Dendritic cell treated with granulocyte-macrophage colony-stimulating factor and Interleukin-4, amounts not matched to agents 40 ng/mL and 50 ng/mL, for 4 days (primary cell): ENCODE data around the gene SDSL.

ENCODE experiments used
- H3K27ac Mint-ChIP-seq: one replicate; pipeline ENCODE4 v1.8.0; 2022; ENCODE audit warnings: mild to moderate bottlenecking, mixed read lengths
- H3K27me3 Mint-ChIP-seq: one replicate; pipeline ENCODE4 v1.8.0; 2022; ENCODE audit warnings: mild to moderate bottlenecking, mixed read lengths
- H3K36me3 Mint-ChIP-seq: one replicate; pipeline ENCODE4 v1.8.0; 2022; ENCODE audit warnings: low read depth, mixed read lengths
- H3K4me1 Mint-ChIP-seq: one replicate; pipeline ENCODE4 v1.8.0; 2022; ENCODE audit warnings: low read depth, mixed read lengths
- H3K4me3 Mint-ChIP-seq: one replicate; pipeline ENCODE4 v1.8.0; 2022; ENCODE audit warnings: mild to moderate bottlenecking, moderate library complexity, mixed read lengths
- H3K9me3 Mint-ChIP-seq: one replicate; pipeline ENCODE4 v1.8.0; 2022; ENCODE audit warnings: mixed read lengths
- intact Hi-C: fragments of 100-400 bp; cut with micrococcal nuclease; formaldehyde crosslinking; loops from one replicate; pipeline ENCODE4 v1.15.0; 2022

SDSL gene

DNA sequence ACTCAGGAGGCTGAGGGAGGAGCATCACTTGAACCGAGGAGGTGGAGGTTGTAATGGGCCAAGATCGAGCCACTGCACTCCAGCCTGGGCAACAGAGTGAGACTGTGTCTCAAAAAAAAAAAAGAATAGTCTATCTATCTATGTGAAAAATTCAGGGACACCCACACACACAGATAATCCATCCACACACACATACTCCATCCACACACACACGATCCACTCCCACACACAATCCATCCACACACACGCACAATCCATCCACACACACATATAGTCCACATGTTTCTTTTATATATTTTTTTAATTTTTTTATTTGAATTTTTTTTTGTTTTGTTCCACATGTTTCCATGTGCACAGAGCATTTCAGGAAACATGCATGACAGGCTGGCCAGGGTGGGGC lies 21.8 kb upstream of the SDSL start:
- Mint-ChIP-seq H3K36me3 (no peaks in the 10 kb centered on the region), H3K4me3 (no peak overlapping the region), H3K4me1 (peaks cover 25% of the 10 kb centered on the region), H3K9me3 (no peaks in the 10 kb centered on the region), H3K27me3 (peaks cover 15% of the 10 kb centered on the region), H3K27ac (no peak overlapping the region)
- intact Hi-C loops, result no loop called here

DNA sequence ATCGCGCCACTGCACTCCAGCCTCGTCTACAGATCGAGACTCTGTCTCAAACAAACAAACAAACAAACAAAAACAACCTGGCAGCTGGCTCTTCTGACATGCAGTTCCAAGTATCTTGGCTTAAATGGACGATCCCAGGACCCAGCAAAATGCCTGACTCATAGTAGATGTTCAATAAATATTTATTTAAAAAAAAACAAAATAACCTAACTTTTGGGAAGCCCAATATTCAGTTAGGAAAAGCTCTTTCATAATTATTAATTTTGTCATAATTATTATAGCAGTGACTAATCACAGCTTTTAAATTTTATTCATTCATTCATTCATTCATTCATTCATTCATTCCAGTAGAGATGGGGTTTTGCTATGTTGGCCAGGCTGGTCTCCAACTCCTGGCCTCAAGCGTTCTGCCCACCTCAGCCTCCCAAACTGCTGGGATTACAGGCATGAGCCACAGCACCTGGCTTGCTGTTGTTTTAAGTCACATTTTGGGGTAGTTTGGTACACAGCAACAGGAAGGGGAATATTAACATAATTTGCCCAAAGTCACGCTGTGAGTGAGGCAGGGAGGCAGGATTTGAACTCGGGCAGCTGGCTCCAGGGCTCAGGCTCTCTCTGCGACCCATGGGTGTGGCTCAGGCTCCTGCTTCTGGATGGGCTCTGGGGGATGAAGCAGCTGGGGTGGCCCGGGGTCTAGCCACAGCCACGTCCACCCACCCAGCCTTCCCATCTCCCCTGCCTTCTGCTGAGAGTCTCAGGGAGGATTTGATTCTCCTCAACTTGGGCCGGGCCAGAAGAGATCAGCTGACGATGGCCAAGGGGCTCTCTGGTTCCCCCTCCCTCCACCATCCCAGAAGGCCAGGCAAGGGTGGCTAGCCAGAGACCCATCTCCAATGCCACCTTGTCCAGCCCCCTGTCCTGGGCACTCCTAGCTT lies 20.8 kb upstream of the SDSL start:
- no peak overlapping the region for H3K27ac Mint-ChIP-seq
- no peak overlapping the region for H3K4me3 Mint-ChIP-seq
- H3K27me3 Mint-ChIP-seq, result peaks cover 15% of the 10 kb centered on the region
- peaks cover 31% of the 10 kb centered on the region for H3K4me1 Mint-ChIP-seq
- no peaks in the 10 kb centered on the region for H3K36me3 Mint-ChIP-seq
- no peaks in the 10 kb centered on the region for H3K9me3 Mint-ChIP-seq
- intact Hi-C loops, result no loop called here

DNA sequence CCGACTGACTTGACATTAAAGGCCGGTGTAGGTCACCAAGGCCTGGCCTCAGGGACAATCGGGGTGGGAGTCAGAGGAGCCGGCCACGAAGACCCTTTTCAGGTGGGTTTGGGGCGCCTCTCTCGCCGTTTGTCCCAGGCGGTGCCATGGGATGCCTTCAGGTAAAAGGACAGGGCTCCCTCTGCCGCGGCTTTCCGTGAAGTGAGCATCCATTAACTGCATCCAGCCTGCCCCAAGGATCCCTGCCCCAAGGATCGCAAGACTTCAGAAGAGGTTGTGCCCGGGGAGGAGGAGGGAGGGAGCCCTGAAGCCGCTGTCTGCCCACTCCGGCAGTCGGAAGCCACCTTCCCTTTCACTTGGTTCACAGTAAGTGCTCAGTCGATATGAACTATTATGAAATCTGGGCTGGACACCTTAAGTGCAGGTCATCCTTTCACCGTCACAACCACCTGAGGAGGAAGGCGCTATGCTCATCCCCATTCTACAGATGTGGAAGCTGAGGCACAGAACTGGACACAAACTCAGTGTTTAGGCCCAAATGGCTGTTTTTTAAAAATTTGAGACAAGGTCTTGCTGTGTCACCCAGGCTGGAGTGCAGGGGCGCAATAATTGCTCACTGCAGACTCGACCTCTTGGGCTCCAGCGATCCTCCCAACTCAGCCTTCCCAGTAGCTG lies 19.5 kb upstream of the SDSL start:
- H3K4me1 Mint-ChIP-seq, result peaks cover 40% of the 10 kb centered on the region
- no peak overlapping the region for H3K4me3 Mint-ChIP-seq
- no peaks in the 10 kb centered on the region for H3K36me3 Mint-ChIP-seq
- H3K27me3 Mint-ChIP-seq, result peaks cover 6% of the 10 kb centered on the region
- no peak overlapping the region for H3K27ac Mint-ChIP-seq
- H3K9me3 Mint-ChIP-seq, result no peaks in the 10 kb centered on the region
- intact Hi-C loops, result no loop called here

DNA sequence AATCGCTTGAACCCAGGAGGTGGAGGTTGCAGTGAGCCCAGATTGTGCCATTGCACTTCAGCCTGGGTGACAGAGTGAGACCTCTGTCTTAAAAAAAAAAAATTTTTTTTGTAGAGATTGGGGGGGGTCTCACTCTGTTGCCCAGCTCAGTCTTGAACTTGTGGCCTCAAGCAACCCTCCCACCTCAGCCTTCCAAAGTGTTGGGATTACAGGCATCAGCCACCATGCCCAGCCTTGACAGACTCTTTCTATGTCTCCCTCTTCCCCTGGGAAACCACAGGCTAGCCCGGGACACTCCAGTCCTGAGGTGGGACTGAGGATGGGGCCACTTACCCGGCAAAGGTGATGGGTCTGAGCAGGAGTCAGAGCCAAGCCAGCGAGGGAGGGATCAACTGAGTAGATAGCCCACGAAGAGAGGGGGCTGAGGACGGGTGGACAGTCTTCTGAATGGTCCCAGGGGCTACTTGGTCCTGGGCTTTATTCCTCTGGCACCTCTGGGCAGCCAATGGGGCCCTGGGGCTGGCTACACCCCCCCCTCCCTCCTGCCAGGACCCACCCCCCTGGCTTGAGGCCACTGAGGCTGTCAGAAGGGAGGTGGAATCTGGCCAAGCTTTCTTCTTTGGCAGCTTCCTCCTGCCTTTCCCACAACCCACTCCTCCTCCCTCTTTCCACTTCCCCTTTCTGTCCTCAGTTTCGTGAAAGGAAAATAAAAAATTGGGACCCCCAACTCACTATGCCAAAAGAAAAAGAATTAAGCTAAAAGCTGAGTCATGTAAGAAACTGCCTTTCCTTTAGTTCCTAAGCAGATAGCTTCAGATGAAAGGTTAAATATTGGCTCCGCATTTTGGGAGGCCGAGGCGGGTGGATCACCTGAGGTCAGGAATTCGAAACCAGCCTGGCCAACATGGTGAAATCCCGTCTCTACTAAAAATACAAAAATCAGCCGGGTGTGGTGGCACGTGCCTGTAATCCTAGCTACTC lies 18.5 kb upstream of the SDSL start, which contains the start of gene SDS:
Gene SDS (minus strand): TSS at position 453 of the 981 bp plus-strand sequence. CDS start 4,179 bp downstream, outside the sequence.
- Mint-ChIP-seq H3K27ac (peak within 1 kb of the TSS; percentile 80), H3K4me3 (peak within 1 kb of the TSS; percentile 65), H3K36me3 (no peaks in the 10 kb centered on the region), H3K4me1 (peaks cover 50% of the 10 kb centered on the region), H3K9me3 (no peaks in the 10 kb centered on the region), H3K27me3 (peaks cover 2% of the 10 kb centered on the region)
- intact Hi-C loops, result no loop called here

DNA sequence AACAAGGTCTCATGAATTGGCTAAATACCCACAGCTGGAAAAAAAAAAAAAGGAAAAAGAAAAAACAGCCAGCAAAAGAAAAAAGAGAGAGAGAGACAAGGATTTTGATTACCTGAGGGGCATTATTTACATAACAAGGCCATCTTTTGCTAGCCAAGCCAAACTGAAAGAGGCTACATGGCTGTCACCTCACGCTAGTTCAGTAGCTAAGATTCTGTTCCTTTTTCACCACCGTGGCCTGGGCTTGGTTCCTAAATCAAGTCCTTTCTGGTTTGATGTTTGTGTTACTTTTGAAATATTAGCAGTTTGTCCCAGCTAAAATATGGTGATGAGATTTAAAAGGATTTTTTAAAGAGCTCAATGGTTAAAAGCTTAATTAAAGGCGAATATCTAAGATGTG lies 16.5 kb upstream of the SDSL start:
- H3K27ac Mint-ChIP-seq, result peak overlapping the region; percentile 80

DNA sequence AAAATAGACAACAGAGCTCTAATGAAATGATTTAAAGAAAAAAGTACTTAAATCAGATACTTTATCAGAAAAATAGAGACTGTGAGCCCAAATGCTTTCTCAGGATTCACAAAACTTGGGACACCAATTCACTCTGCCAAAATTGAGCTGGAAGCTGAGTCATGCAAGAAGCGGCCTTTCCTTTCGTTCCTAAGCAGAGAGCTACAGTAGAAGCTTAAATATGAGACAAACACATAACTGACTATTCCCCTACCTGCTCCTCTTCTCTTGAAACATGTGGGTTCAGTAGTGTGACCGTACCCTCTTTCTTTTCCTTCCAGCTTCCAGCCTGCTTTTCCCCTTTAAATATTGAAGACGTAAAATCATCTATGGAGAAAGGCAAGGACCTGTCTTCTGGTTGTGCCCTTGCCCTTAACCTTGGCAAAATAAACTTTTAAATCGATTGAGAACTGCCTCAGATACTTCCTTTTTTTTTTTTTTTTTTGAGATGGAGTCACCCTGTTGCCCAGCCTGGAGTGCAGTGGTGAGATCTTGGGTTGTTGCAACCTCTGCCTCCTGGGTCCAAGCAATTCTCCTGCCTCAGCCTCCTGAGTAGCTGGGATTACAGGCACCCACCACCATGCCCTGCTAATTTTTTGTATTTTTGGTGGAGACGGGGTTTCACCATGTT lies 14.1 kb upstream of the SDSL start:
- H3K36me3 Mint-ChIP-seq, result no peaks in the 10 kb centered on the region
- intact Hi-C loops, result no loop called here
- peaks cover 4% of the 10 kb centered on the region for H3K27me3 Mint-ChIP-seq
- H3K27ac Mint-ChIP-seq, result peak overlapping the region; percentile 86
- H3K9me3 Mint-ChIP-seq, result no peaks in the 10 kb centered on the region
- no peak overlapping the region for H3K4me3 Mint-ChIP-seq
- peaks cover 50% of the 10 kb centered on the region for H3K4me1 Mint-ChIP-seq

More for the DNA sequence above, 16.5 kb upstream of the SDSL start:
- intact Hi-C loops, result no loop called here
- Mint-ChIP-seq H3K4me1 (peaks cover 50% of the 10 kb centered on the region), H3K27me3 (peaks cover 4% of the 10 kb centered on the region), H3K36me3 (no peaks in the 10 kb centered on the region), H3K4me3 (no peak overlapping the region), H3K9me3 (no peaks in the 10 kb centered on the region)

DNA sequence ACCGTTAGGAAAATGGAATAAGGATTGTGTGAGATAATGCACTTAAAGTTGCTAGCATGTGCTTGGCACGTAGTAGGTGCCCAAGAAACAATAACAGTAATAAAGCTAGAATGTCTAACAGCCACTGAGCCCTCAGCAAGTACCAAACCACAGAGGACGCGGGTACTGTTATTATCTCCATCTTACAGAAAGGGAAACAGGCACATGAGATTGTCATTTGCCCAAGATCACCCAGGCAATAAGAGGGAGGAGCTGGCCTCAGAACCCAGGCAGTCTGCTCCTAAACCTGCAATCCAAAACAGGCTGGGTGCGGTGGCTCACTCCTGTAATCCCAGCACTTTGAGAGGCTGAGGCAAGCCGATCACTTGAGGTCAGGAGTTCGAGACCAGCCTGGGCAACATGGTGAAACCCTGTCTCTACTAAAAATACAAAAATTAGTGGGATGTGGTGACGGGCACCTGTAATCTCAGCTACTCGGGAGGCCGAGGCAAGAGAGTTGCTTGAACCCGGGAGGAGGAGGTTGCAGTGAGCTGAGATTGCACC lies 13.4 kb upstream of the SDSL start:
- no peaks in the 10 kb centered on the region for H3K36me3 Mint-ChIP-seq
- intact Hi-C loops, result no loop called here
- H3K4me3 Mint-ChIP-seq, result no peak overlapping the region
- no peaks in the 10 kb centered on the region for H3K9me3 Mint-ChIP-seq
- H3K27me3 Mint-ChIP-seq, result peaks cover 4% of the 10 kb centered on the region
- peaks cover 46% of the 10 kb centered on the region for H3K4me1 Mint-ChIP-seq
- peak overlapping the region; percentile 86 for H3K27ac Mint-ChIP-seq

DNA sequence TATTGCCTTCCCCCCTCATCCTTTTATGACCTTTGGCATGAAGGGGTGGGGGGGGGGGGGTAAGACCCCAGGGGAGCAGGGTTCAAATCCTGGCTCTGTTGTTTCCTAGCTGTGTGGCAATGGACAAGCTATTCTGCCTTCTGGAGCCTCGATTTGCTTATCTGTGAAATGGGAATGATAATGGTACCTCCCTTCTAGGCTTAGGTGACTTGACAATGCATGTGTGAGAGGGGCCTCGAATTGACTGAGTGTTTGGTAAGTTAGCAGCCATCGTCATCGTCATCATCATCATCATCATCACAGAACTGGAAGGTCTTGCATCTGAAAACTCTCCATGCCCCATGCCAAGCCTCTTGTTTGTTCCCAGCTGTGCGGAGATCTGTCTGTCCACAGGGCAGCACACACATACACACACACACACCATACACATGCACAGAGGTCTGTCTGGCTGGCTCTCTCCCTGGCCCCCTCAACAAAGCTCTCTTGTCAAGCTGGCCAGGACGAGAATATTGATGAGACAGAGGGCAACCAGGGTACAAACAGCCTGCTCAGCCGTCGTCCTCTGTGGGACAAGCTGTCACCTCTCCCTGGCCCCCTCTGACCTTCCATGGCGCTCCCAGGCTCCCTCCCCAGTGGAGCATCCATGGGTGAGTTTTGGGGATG lies 12.6 kb upstream of the SDSL start:
- no peaks in the 10 kb centered on the region for H3K9me3 Mint-ChIP-seq
- peaks cover 4% of the 10 kb centered on the region for H3K27me3 Mint-ChIP-seq
- peaks cover 42% of the 10 kb centered on the region for H3K4me1 Mint-ChIP-seq
- H3K4me3 Mint-ChIP-seq, result no peak overlapping the region
- intact Hi-C loops, result no loop called here
- peak overlapping the region; percentile 31 for H3K27ac Mint-ChIP-seq
- no peaks in the 10 kb centered on the region for H3K36me3 Mint-ChIP-seq

DNA sequence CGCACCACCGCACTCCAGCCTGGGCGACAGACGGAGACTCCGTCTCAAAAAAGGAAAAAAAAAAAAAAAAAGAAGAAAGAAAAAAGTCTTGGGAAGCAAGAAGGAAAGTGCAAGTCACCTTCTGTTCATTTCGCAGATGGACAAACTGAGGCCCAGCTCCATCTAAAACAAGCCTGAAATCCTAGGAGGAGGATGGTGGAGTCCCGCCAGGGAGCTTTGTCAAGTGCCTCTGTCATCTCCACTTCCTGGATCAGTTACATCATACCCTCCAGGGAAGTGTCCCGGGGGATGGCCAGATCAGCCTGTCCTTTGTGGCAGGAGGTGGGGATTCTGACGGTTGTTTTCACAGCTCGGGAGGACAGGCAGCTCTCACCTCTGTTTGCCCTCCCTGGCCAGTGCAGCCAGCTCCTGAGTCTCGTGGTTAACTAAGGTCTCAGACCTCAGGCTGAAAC lies 8.7 kb upstream of the SDSL start:
- intact Hi-C loops, result no loop called here
- no peaks in the 10 kb centered on the region for H3K9me3 Mint-ChIP-seq
- peak overlapping the region; percentile 58 for H3K27ac Mint-ChIP-seq
- no peak overlapping the region for H3K4me3 Mint-ChIP-seq
- no peaks in the 10 kb centered on the region for H3K36me3 Mint-ChIP-seq
- peaks cover 39% of the 10 kb centered on the region for H3K4me1 Mint-ChIP-seq
- peaks cover 4% of the 10 kb centered on the region for H3K27me3 Mint-ChIP-seq

DNA sequence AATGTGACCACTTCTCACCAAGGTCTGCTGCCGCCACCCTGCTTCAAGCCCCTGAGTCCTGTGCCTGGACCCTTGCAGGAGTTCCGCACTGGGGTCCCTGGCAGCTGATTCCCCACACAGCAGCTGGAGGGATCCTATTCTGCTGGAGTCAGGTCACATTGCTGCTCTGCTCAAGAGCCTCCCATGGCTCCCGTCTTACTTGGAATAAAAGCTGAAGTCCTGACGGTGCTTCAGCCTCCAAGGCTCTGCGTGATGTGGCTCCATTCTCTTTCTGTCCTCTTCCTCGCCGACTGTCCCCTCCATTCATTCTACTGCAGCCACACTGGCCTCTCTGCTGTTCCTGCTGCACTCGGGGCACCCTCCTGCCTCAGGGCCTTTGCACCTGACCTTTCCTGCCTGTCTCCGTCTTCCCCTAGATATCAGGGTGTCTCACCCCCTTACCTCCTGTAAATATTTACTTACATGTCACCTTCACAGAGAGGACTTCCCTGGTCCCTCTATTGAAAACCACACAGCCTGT lies 7.6 kb upstream of the SDSL start:
- Mint-ChIP-seq H3K27me3 (peaks cover 4% of the 10 kb centered on the region), H3K27ac (peak overlapping the region; percentile 93), H3K4me1 (peaks cover 44% of the 10 kb centered on the region), H3K4me3 (no peak overlapping the region), H3K36me3 (no peaks in the 10 kb centered on the region), H3K9me3 (no peaks in the 10 kb centered on the region)
- intact Hi-C loops, result no loop called here

DNA sequence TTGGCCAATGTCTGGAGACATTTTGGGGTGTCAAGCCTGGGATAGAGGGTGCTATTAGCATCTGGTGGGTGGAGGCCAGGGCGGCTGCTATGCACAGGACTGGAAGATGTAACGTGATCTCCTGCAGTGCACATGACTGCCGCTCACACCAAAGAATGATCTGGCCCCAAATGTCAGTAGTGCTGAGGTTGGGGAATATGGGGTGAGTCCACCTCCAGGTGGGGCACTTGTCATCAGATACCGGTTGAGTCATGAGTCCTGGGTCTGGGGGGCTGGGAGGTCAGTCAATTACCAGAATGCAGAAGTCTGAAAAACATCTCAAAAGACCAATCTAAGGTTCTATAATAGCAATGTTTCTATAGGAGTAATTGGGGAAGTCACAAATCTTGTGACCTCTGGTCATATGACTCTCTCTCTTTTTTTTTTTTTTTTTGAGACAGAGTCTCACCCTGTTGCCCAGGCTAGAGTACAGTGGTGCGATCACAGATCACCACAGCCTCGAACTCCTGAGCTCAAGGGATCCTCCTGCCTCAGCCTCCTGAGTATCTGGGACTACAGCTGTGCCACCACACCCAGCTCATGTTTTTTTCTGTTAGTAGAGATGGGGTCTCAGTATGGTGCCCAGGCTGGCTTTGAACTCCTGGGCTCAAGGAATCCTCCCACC lies 6.0 kb upstream of the SDSL start:
- H3K4me3 Mint-ChIP-seq, result no peak overlapping the region
- no peaks in the 10 kb centered on the region for H3K9me3 Mint-ChIP-seq
- peaks cover 54% of the 10 kb centered on the region for H3K4me1 Mint-ChIP-seq
- H3K27me3 Mint-ChIP-seq, result no peaks in the 10 kb centered on the region
- H3K36me3 Mint-ChIP-seq, result no peaks in the 10 kb centered on the region
- intact Hi-C loops, result no loop called here
- H3K27ac Mint-ChIP-seq, result peak overlapping the region; percentile 93
